IMR-90 (cell line): ENCODE data around the gene AKR1C8.

Source experiments
- BHLHE40 ChIP-seq: fragments of 150-350 bp; IDR thresholded peaks from 2 replicates; pipeline ENCODE4 v1.6.1; 2016; ENCODE audit warnings: mild to moderate bottlenecking, low read depth, low read length
- CHD1 ChIP-seq: IDR thresholded peaks from 2 replicates; pipeline ENCODE4 v1.6.1; 2012; ENCODE audit warnings: low read depth, low read length, improper control_type of control experiment
- FOS ChIP-seq: fragments of 150-350 bp; IDR thresholded peaks from 2 replicates; pipeline ENCODE4 v1.6.1; 2016; ENCODE audit warnings: low read depth, low read length
- POLR2A ChIP-seq: IDR thresholded peaks from 2 replicates; pipeline ENCODE4 v1.6.1; 2012; ENCODE audit warnings: mild to moderate bottlenecking, low read depth, low read length
- RCOR1 ChIP-seq: IDR thresholded peaks from 2 replicates; pipeline ENCODE4 v1.6.1; 2012; ENCODE audit warnings: mild to moderate bottlenecking, low read length, improper control_type of control experiment; ENCODE audit not compliant: insufficient replicate concordance
- SMC3 ChIP-seq: fragments of 150-350 bp; IDR thresholded peaks from 2 replicates; pipeline ENCODE4 v1.6.1; 2016; ENCODE audit warnings: low read depth, mild to moderate bottlenecking, antibody characterized with exemption, low read length, moderate library complexity
- TF ChIP-seq, protein P1 (sequence below): conservative IDR thresholded peaks from 2 replicates; pipeline ENCODE4 v1.5.1; 2012; ENCODE audit warnings: mild to moderate bottlenecking, low read depth, low read length, improper control_type of control experiment
- TF ChIP-seq, protein P2 (sequence below): fragments of 150-350 bp; IDR thresholded peaks from 2 replicates; pipeline ENCODE4 v1.6.1; 2017; ENCODE audit warnings: mild to moderate bottlenecking, antibody characterized with exemption, low read length, low read depth

DNA sequence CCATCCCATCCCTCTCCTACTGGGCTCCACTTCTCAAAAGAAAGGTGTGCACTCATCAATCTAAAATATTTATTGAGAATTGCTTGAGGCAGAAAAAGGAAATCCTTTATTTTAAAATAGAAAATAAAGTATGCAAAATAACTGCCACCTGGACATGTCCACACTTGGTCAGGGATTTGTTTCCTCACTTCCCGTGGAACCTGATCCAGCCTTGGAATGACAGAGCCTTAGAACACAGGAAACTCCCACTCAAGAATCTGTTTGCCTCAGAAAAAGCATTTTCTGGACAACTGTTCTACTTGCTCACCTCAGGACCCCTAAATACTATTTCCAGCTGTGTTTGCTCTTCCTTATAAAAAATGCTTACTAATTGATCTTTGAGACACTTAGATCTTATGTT, 29.0 kb downstream of the AKR1C8 start:
- no peak for TF ChIP-seq POLR2A
- TF ChIP-seq, protein P1, sequence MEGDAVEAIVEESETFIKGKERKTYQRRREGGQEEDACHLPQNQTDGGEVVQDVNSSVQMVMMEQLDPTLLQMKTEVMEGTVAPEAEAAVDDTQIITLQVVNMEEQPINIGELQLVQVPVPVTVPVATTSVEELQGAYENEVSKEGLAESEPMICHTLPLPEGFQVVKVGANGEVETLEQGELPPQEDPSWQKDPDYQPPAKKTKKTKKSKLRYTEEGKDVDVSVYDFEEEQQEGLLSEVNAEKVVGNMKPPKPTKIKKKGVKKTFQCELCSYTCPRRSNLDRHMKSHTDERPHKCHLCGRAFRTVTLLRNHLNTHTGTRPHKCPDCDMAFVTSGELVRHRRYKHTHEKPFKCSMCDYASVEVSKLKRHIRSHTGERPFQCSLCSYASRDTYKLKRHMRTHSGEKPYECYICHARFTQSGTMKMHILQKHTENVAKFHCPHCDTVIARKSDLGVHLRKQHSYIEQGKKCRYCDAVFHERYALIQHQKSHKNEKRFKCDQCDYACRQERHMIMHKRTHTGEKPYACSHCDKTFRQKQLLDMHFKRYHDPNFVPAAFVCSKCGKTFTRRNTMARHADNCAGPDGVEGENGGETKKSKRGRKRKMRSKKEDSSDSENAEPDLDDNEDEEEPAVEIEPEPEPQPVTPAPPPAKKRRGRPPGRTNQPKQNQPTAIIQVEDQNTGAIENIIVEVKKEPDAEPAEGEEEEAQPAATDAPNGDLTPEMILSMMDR: no peak
- TF ChIP-seq, protein P2, sequence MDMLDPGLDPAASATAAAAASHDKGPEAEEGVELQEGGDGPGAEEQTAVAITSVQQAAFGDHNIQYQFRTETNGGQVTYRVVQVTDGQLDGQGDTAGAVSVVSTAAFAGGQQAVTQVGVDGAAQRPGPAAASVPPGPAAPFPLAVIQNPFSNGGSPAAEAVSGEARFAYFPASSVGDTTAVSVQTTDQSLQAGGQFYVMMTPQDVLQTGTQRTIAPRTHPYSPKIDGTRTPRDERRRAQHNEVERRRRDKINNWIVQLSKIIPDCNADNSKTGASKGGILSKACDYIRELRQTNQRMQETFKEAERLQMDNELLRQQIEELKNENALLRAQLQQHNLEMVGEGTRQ: no peak
- no peak for TF ChIP-seq BHLHE40
- TF ChIP-seq RCOR1: no peak
- TF ChIP-seq FOS: no peak
- TF ChIP-seq SMC3: no peak
- no peak for TF ChIP-seq CHD1
